ENCODE data around the gene SLC39A10.
"Not testable (repeated sequence)": the region's sequence is repeated elsewhere in the genome, so short reads cannot be mapped to it uniquely, and the experiment has no call there.

Gene SLC39A10

DNA sequence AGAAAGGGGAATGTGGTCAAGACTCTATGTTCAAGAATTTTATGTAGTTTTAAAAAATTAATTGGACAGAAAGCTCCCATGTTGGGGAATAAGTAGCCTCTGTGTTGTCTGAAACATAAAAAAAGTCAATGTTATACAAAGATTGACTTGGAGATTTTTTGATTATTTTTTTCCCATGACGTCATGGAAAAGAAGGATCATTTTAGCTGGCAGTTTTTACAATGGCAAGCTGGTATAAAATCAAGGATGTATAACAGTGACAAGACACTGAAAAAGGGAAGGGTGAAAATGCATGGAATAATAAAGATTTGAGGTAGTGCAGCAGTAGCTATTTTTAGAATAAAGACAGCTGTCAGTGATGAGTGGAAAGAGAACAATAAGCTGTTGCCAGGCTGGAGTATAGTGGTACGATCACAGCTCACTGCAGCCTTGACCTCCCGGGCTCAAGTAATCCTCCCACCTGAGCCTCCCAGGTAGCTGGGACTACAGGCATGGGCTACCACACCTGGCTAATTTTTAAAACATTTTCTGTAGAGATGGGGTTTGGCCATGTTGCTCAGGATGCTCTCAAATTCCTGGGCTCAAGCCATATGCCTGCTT lies 9.2 kb downstream of the SLC39A10 start:
- DNase-seq (ENCODE audit: low read depth, low spot score) = no peak
- H3K27ac ChIP-seq = no peak overlapping the region

GRCh38 chr2:195667974-195668373 lies 10.9 kb downstream of the SLC39A10 start:
- no peak overlapping the region for H3K27ac ChIP-seq
- DNase-seq (ENCODE audit: low read depth, low spot score) = no peak

- no peak for DNase-seq (ENCODE audit: low read depth, low spot score)
- no peak overlapping the region for H3K27ac ChIP-seq
These were observed 13.2 kb downstream of the SLC39A10 start for GRCh38 chr2:195670191-195670590.

GRCh38 chr2:195671563-195671962 lies 14.5 kb downstream of the SLC39A10 start:
- H3K27ac ChIP-seq = no peak overlapping the region
- DNase-seq (ENCODE audit: low read depth, low spot score) = no peak

- no peak overlapping the region for H3K27ac ChIP-seq
- no peak for DNase-seq (ENCODE audit: low read depth, low spot score)
These were observed 15.6 kb downstream of the SLC39A10 start for GRCh38 chr2:195672674-195673073.

- DNase-seq (ENCODE audit: low read depth, low spot score) = peak; percentile 12
- H3K27ac ChIP-seq = peak overlapping the region; percentile 18
These were observed 17.6 kb downstream of the SLC39A10 start for GRCh38 chr2:195674491-195675221.

GRCh38 chr2:195675783-195676427 lies 18.9 kb downstream of the SLC39A10 start:
- no peak for DNase-seq (ENCODE audit: low read depth, low spot score)
- no peak overlapping the region for H3K27ac ChIP-seq

- DNase-seq (ENCODE audit: low read depth, low spot score) = no peak
These were observed 20.3 kb downstream of the SLC39A10 start for GRCh38 chr2:195677290-195677689.

DNA sequence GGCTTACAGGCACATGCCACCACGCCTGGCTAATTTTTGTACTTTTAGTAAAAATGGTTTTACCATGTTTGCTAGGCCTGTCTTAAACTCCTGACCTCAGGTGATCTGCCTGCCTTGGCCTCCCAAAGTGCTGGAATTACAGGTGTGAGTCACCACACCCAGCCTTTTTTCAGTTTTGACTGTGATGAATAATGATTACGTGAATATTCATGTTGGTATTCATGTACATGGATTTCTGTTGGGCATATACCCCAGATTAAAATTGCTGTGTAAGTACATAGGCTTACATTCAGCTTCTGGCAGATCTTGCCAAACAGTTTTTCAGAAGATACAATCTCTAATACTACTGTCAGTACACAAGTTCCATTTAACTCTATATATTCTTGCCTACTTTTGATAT lies 20.9 kb downstream of the SLC39A10 start:
- DNase-seq (ENCODE audit: low read depth, low spot score) = no peak
- no peak overlapping the region for H3K27ac ChIP-seq

More at GRCh38 chr2:195677290-195677689, 20.3 kb downstream of the SLC39A10 start:
- H3K27ac ChIP-seq = no peak overlapping the region

GRCh38 chr2:195682077-195682476 lies 25.1 kb downstream of the SLC39A10 start:
- DNase-seq (ENCODE audit: low read depth, low spot score) = no peak
- no peak overlapping the region for H3K27ac ChIP-seq

DNA sequence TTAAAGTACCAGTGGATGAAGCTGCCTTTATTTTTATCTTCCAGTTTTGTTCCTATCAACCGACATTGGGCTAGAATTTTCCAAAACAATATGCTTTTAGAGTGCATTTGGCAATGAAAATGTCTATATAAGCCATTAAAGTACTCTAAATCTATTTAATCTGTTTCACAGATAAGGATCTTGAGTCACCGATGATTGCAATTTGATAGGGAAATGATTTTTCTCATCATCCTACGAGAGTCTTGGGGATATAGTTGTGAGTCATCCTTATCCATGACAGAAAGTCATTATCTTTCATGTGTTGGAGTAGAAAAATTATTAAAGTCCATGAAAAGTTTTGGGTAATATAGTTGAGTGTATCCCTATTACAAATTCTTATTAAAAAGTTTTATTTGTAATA lies 26.1 kb downstream of the SLC39A10 start:
- no peak overlapping the region for H3K27ac ChIP-seq
- peak; percentile 10 for DNase-seq (ENCODE audit: low read depth, low spot score)

GRCh38 chr2:195686564-195686963 lies 29.5 kb downstream of the SLC39A10 start:
- DNase-seq (ENCODE audit: low read depth, low spot score) = no peak
- no peak overlapping the region for H3K27ac ChIP-seq

GRCh38 chr2:195687320-195688086 lies 30.5 kb downstream of the SLC39A10 start:
- H3K27ac ChIP-seq = no peak overlapping the region
- no peak for DNase-seq (ENCODE audit: low read depth, low spot score)

DNA sequence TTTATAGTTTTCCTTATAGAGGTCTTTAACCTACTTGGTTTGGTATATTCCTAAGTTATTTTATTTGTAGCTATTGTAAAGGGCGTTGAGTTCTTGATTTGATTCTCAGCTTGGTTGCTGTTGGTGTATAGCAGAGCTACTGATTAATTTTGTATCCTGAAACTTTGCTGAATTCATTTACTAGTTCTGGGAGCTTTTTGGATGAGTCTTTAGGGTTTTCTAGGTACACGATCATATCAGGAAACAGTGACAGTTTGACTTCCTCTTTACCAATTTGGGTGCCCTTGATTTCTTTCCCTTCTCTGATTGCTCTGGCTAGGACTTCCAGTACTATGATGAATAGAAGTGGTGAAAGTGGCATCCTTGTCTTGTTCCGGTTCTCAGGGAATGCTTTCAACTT lies 35.5 kb downstream of the SLC39A10 start:
- not testable (repeated sequence) for H3K27ac ChIP-seq; DNase-seq (ENCODE audit: low read depth, low spot score)

DNA sequence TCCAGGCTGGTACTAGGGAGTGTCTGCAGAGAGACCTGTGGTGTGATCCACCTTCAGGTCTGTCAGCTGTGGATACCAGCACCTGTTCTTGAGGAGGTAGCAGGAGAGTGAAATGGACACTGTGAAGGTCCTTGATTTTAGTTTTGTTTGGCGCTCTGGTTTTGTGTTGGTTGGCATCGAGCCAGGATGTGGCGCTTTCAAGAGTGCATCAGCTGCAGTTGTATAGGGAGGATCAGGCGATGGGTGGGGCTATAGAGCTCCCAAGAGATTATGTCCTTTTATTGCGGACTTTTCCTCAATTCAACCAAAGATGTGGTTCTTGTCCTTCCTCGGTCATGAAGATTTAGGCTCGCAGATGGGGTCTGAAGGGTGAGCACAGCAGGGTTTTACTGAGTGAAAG lies 37.5 kb downstream of the SLC39A10 start:
- no peak for DNase-seq (ENCODE audit: low read depth, low spot score)

GRCh38 chr2:195695002-195695631 lies 38.1 kb downstream of the SLC39A10 start:
- DNase-seq (ENCODE audit: low read depth, low spot score) = no peak
- H3K27ac ChIP-seq = no peak overlapping the region

More for the DNA sequence above, 37.5 kb downstream of the SLC39A10 start:
- H3K27ac ChIP-seq = no peak overlapping the region

- no peak for DNase-seq (ENCODE audit: low read depth, low spot score)
- H3K27ac ChIP-seq = no peak overlapping the region
These were observed 39.0 kb downstream of the SLC39A10 start for GRCh38 chr2:195696012-195696411.

DNA sequence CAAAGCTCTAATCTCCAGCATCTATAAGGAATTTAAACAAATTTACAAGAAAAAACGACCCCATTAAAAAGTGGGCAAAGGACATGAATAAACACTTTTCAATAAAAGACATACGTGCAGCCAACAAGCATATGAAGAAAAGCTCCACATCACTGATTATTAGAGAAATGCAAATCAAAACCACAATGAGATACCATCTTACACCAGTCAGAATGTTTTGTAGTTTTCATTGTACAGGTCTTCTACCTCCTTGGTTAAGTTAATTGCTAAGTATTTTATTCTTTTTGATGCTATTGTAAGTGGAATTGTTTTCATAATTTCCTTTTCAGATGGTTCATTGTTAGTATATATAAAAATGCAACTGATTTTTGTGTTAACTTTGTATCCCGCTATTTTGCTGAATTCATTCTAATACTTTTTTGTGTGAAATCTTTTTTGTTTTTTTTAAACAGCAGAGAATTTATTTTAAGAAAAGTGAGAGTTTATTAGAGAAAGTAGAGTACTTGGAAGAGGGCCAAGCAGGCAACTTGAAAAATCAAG lies 40.7 kb downstream of the SLC39A10 start:
- no peak overlapping the region for H3K27ac ChIP-seq
- DNase-seq (ENCODE audit: low read depth, low spot score) = no peak

DNA sequence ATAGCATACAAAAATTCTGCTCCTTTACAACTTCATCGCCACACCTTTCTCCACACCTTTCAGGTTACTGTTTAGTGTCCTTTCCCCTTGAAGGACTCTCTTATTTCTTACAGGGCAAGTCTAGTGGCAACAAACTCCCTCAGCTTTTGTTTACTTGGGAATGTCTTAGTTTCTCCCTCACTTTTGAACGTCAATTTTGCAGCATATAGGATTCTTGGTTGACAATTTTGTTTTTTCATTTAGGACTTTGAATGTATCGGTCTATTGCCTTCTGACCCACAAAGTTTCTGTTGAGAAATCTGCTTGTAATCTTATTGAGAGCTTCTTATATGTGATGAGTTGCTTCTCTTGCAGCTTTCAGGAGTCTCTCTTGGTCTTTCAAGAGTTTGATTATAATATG lies 43.5 kb downstream of the SLC39A10 start:
- no peak for DNase-seq (ENCODE audit: low read depth, low spot score)

More for the DNA sequence above, 43.5 kb downstream of the SLC39A10 start:
- H3K27ac ChIP-seq = no peak overlapping the region

All from epithelial cell of prostate (primary cell).